Mesenchymal stem cell (in vitro differentiated cells and primary cell): ENCODE results near the gene TMEM140.

Experiments
- DNase-seq: peaks from one replicate; pipeline ENCODE4 v3.0.0-alpha.2; 2013
- H2AFZ ChIP-seq: one replicate; pipeline ENCODE4 v1.6.1; 2013; ENCODE audit warnings: low read depth, mild to moderate bottlenecking, control low read depth, inconsistent platforms, low read length, moderate library complexity
- H2AK5ac ChIP-seq: 2 replicates; pipeline ENCODE4 v1.6.1; 2013; ENCODE audit warnings: low read length, moderate library complexity, mild to moderate bottlenecking, inconsistent platforms; ENCODE audit not compliant: severe bottlenecking
- H2BK120ac ChIP-seq: one replicate; pipeline ENCODE4 v1.6.1; 2013; ENCODE audit warnings: low read depth, mild to moderate bottlenecking, inconsistent platforms, low read length, moderate library complexity
- H2BK12ac ChIP-seq, 2 experiments: one replicate each; pipeline ENCODE4 v1.6.1; 2013; ENCODE audit warnings: inconsistent platforms in 2 of 2, low read length in 2 of 2, mild to moderate bottlenecking in 2 of 2, moderate library complexity in 2 of 2, control low read depth in 1 of 2
- H2BK15ac ChIP-seq: one replicate; pipeline ENCODE4 v1.6.1; 2013; ENCODE audit warnings: mild to moderate bottlenecking, low read depth, inconsistent platforms; ENCODE audit not compliant: poor library complexity, severe bottlenecking
- H2BK5ac ChIP-seq: 2 replicates; pipeline ENCODE4 v1.6.1; 2013; ENCODE audit warnings: low read depth, mild to moderate bottlenecking, low read length, control low read depth, inconsistent platforms; ENCODE audit not compliant: poor library complexity, severe bottlenecking
- H3K14ac ChIP-seq, 2 experiments: one replicate each; pipeline ENCODE4 v1.6.1; 2013; ENCODE audit warnings: inconsistent platforms in 2 of 2, low read length in 2 of 2, control low read depth in 1 of 2, mild to moderate bottlenecking in 1 of 2, moderate library complexity in 1 of 2
- H3K18ac ChIP-seq, 2 experiments: one replicate each; pipeline ENCODE4 v1.6.1; 2013; ENCODE audit warnings: inconsistent platforms in 2 of 2, low read length in 2 of 2, control low read depth in 1 of 2, low read depth in 1 of 2, mild to moderate bottlenecking in 1 of 2
- H3K23ac ChIP-seq, 2 experiments: one replicate each; pipeline ENCODE4 v1.6.1; 2013; ENCODE audit warnings: inconsistent platforms in 2 of 2, low read length in 2 of 2, mild to moderate bottlenecking in 2 of 2, moderate library complexity in 2 of 2, control low read depth in 1 of 2
- H3K27ac ChIP-seq: 2 replicates; pipeline ENCODE4 v1.5.1; 2013; ENCODE audit warnings: mild to moderate bottlenecking, moderate library complexity, low read length, control low read depth, inconsistent platforms; ENCODE audit not compliant: poor library complexity, severe bottlenecking
- H3K27me3 ChIP-seq, 2 experiments: 2 replicates each; pipeline versions ENCODE4 v1.6.1 to v1.7.0; 2013; ENCODE audit warnings: low read length in 2 of 2, mild to moderate bottlenecking in 2 of 2, moderate library complexity in 2 of 2, control low read depth in 1 of 2, inconsistent platforms in 1 of 2; ENCODE audit not compliant: control insufficient read depth in 1 of 2, insufficient read depth in 1 of 2
- H3K36me3 ChIP-seq, 2 experiments: 2 replicates each; pipeline versions ENCODE4 v1.6.1 to v1.7.0; 2013; ENCODE audit warnings: low read length in 2 of 2, control low read depth in 1 of 2, inconsistent platforms in 1 of 2, low read depth in 1 of 2, mild to moderate bottlenecking in 1 of 2; ENCODE audit not compliant: insufficient read depth in 2 of 2, control insufficient read depth in 1 of 2
- H3K4ac ChIP-seq, 2 experiments: one replicate each; pipeline ENCODE4 v1.6.1; 2013; ENCODE audit warnings: inconsistent platforms in 2 of 2, low read length in 2 of 2, mild to moderate bottlenecking in 2 of 2, moderate library complexity in 2 of 2, control low read depth in 1 of 2, low read depth in 1 of 2
- H3K4me1 ChIP-seq: 2 replicates; pipeline ENCODE4 v1.6.1; 2013; ENCODE audit warnings: low read depth, low read length, control low read depth; ENCODE audit not compliant: control insufficient read depth, insufficient read depth
- H3K4me2 ChIP-seq: 2 replicates; pipeline ENCODE4 v1.6.1; 2013; ENCODE audit warnings: low read length, mild to moderate bottlenecking, inconsistent platforms; ENCODE audit not compliant: poor library complexity, severe bottlenecking
- H3K4me3 ChIP-seq, 2 experiments: 2 replicates each; pipeline versions ENCODE4 v1.5.1 to v1.7.0; 2013; ENCODE audit warnings: low read length in 2 of 2, mild to moderate bottlenecking in 2 of 2, control low read depth in 1 of 2, low read depth in 1 of 2; ENCODE audit not compliant: insufficient read depth in 1 of 2
- H3K79me1 ChIP-seq: replicated peaks from 2 replicates; pipeline ENCODE4 v1.6.1; 2013; ENCODE audit warnings: mild to moderate bottlenecking, control low read depth, low read length, inconsistent platforms; ENCODE audit not compliant: poor library complexity, severe bottlenecking
- H3K9ac ChIP-seq: 2 replicates; pipeline ENCODE4 v1.7.0; 2013; ENCODE audit warnings: mild to moderate bottlenecking, low read length, moderate library complexity
- H3K9me3 ChIP-seq: 2 replicates; pipeline ENCODE4 v1.7.0; 2013; ENCODE audit warnings: mild to moderate bottlenecking, low read length; ENCODE audit not compliant: control insufficient read depth
- H4K8ac ChIP-seq: one replicate; pipeline ENCODE4 v1.6.1; 2013; ENCODE audit warnings: inconsistent platforms, mild to moderate bottlenecking, low read length, moderate library complexity
- H4K91ac ChIP-seq: one replicate; pipeline ENCODE4 v1.6.1; 2013; ENCODE audit warnings: mild to moderate bottlenecking, low read length, inconsistent platforms
- WGBS: methylation state at CpG from one replicate; pipeline ENCODE4 v1.1.7; 2013; ENCODE audit warnings: mixed read lengths; 5-methylcytosine and 5-hydroxymethylcytosine counted together

TMEM140 gene

DNA sequence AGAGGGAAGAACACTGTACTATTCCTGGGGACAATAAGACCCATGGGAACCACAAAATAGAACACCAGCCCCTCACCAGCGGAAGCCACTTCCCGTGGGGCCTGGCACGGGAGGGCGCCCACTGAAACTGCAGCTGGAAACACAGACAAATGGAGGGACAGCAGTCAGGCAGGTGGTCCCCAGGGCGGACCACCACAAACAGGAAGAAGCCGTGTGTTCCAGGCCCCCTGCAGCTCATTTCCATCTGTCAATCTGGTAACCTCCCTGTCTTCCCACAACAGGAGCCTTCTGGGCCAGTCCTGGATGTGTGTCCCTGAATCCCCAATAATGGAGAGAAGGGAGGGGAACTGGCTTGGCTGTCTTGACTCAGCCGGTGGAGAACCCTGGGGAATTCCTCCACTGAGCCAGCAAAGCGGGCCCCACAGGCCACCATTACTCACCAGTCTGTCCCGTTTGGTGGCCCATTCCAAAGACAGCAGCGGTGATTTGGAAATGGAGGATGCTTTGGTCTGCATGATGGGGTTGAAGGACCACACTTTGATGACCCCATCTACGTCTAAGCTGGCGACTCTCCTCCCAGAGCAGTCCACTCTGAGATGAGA, 46.7 kb downstream of the TMEM140 start:
- H2AK5ac ChIP-seq, result peak overlapping the region; percentile 5
- 91% methylated on average over 10 of the region's 12 CpGs for WGBS

DNA sequence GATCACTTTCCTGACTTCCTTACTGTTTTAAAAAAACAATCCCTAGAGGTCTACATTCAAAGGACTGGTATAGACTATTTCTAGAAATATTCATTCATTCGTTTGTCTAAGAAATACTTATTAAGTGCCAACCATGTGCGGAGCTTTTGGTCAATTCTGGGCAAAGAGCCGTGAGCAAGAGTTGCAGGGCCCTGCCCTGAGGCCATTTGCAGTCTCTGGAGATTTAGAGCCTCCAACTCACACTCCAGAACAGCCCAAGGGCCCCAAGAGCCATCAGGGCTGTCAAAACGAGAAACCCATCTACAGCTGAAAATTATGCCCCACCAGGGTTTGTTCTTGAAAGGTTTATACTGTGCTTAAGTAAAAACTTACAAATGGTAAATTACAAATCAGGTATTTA, 47.3 kb downstream of the TMEM140 start:
- Histone ChIP-seq H3K4ac (no peak overlapping the region), H3K23ac (no peak overlapping the region), H3K27me3 (no peaks in the 10 kb centered on the region), H2AFZ (no peak overlapping the region), H2BK5ac (no peak overlapping the region), H3K79me1 (peaks cover 41% of the 10 kb centered on the region), H4K91ac (no peak overlapping the region), H3K18ac (no peak overlapping the region), H3K4me2 (no peak overlapping the region), H3K4me1 (peaks cover 34% of the 10 kb centered on the region), H2BK15ac (no peak overlapping the region), H3K14ac (no peak overlapping the region), H3K27ac (peak overlapping the region; percentile 95), H3K9ac (no peak overlapping the region), H2AK5ac (no peak overlapping the region), H3K9me3 (no peaks in the 10 kb centered on the region), H3K36me3 (peaks cover 51 to 73% of the 10 kb centered on the region in 2 experiments), H4K8ac (no peak overlapping the region), H2BK120ac (no peak overlapping the region), H3K4me3 (no peak overlapping the region), H2BK12ac (no peak overlapping the region)
- DNase-seq, result no peak
- 96% methylated on average over 3 of the region's 4 CpGs for WGBS

More for the DNA sequence above, 46.7 kb downstream of the TMEM140 start:
- Histone ChIP-seq H3K36me3 (peaks cover 54 to 68% of the 10 kb centered on the region in 2 experiments), H3K27me3 (no peaks in the 10 kb centered on the region), H3K4me3 (no peak overlapping the region), H3K9me3 (no peaks in the 10 kb centered on the region), H2BK120ac (no peak overlapping the region), H2BK15ac (no peak overlapping the region), H2BK5ac (peak overlapping the region; percentile 93), H3K79me1 (peaks cover 41% of the 10 kb centered on the region), H3K9ac (no peak overlapping the region), H3K4me1 (peaks cover 34% of the 10 kb centered on the region), H2AFZ (no peak overlapping the region), H3K4ac (no peak overlapping the region), H3K14ac (no peak overlapping the region), H4K91ac (no peak overlapping the region), H2BK12ac (peak overlapping the region in 1 of 2 experiments; percentile 7), H4K8ac (no peak overlapping the region), H3K27ac (peak overlapping the region; percentile 95), H3K4me2 (no peak overlapping the region), H3K18ac (peak overlapping the region in 1 of 2 experiments; percentile 28), H3K23ac (no peak overlapping the region)
- peak; percentile 29 for DNase-seq

- no peak overlapping the region for H3K14ac ChIP-seq
Observed at GRCh38 chr7:135195968-135196629, 48.2 kb downstream of the TMEM140 start.

GRCh38 chr7:135197343-135197742, 49.5 kb downstream of the TMEM140 start:
- DNase-seq, result no peak
- no peak overlapping the region for H3K23ac ChIP-seq
- peaks cover 37% of the 10 kb centered on the region for H3K79me1 ChIP-seq
- peaks cover 48 to 86% of the 10 kb centered on the region in 2 experiments for H3K36me3 ChIP-seq
- no peak overlapping the region for H3K4ac ChIP-seq
- H4K91ac ChIP-seq, result no peak overlapping the region
- no peak overlapping the region for H2BK5ac ChIP-seq
- H3K14ac ChIP-seq, result no peak overlapping the region
- H2BK15ac ChIP-seq, result no peak overlapping the region
- H4K8ac ChIP-seq, result no peak overlapping the region
- no peaks in the 10 kb centered on the region for H3K9me3 ChIP-seq
- H3K27me3 ChIP-seq, result no peaks in the 10 kb centered on the region
- H3K18ac ChIP-seq, result no peak overlapping the region
- no peak overlapping the region for H2BK120ac ChIP-seq
- 93% methylated on average over 2 of the region's 2 CpGs for WGBS
- H2AK5ac ChIP-seq, result peak overlapping the region; percentile 51
- H3K9ac ChIP-seq, result no peak overlapping the region
- H3K27ac ChIP-seq, result no peak overlapping the region
- no peak overlapping the region for H2AFZ ChIP-seq
- no peak overlapping the region for H3K4me3 ChIP-seq
- H3K4me1 ChIP-seq, result peaks cover 36% of the 10 kb centered on the region
- no peak overlapping the region for H3K4me2 ChIP-seq
- no peak overlapping the region for H2BK12ac ChIP-seq

More at GRCh38 chr7:135195968-135196629, 48.2 kb downstream of the TMEM140 start:
- Histone ChIP-seq H3K4me2 (no peak overlapping the region), H2AFZ (no peak overlapping the region), H2AK5ac (peak overlapping the region; percentile 56), H3K9ac (no peak overlapping the region), H4K91ac (no peak overlapping the region), H3K4me1 (peaks cover 35% of the 10 kb centered on the region), H2BK5ac (no peak overlapping the region), H3K18ac (no peak overlapping the region), H2BK12ac (no peak overlapping the region), H3K79me1 (peaks cover 41% of the 10 kb centered on the region), H3K4ac (no peak overlapping the region), H3K23ac (no peak overlapping the region), H3K9me3 (no peaks in the 10 kb centered on the region), H2BK120ac (no peak overlapping the region), H3K27me3 (no peaks in the 10 kb centered on the region), H4K8ac (no peak overlapping the region), H3K27ac (no peak overlapping the region), H2BK15ac (no peak overlapping the region), H3K36me3 (peaks cover 51 to 79% of the 10 kb centered on the region in 2 experiments), H3K4me3 (no peak overlapping the region)
- WGBS, result 95% methylated on average over 14 of the region's 14 CpGs
- no peak for DNase-seq
